SK-N-SH (cell line): Measurements from ENCODE around the gene ABLIM2. TPM values are rescaled to one million over a fixed set of nuclear protein-coding genes. Genes with fewer than 3 reads are reported as not detected.

Experiments used
- CTCF ChIA-PET: fragments of 300-600, 350-600 bp; formaldehyde crosslinking; extraction: SDS; loops from one replicate; lab custom pipeline; 2021; lab: Yijun Ruan, JAX
- POLR2A ChIA-PET: fragments of 350-600 bp; sonication (Branson Sonifier 250); formaldehyde crosslinking; extraction: SDS; loops from one replicate; lab custom pipeline; 2020; ENCODE audit warnings: antibody characterized with exemption, inconsistent platforms; lab: Yijun Ruan, JAX
- DNase-seq: peaks from one replicate; pipeline ENCODE4 v3.0.0; 2012
- H2AFZ ChIP-seq: fragments of 200-600 bp; sonication (generic); 2 replicates; pipeline ENCODE4 v1.8.1; 2016; ENCODE audit warnings: antibody characterized with exemption, mild to moderate bottlenecking, low read depth
- H3F3A ChIP-seq: fragments of 200-600 bp; sonication (generic); replicated peaks from 2 replicates; pipeline ENCODE3; 2016; ENCODE audit warnings: antibody characterized with exemption, mild to moderate bottlenecking; ENCODE audit not compliant: insufficient read depth
- H3K27ac ChIP-seq, 2 experiments: fragments of 200-500 bp in 1 of 2; fragments of 200-600 bp in 1 of 2; sonication (Bioruptor generic) in 1 of 2; sonication (generic), shearing (Covaris generic) in 1 of 2; 2 replicates each; pipeline versions ENCODE4 v1.5.1 to v1.6.1; 2014 to 2016; ENCODE audit warnings: low read depth in 2 of 2, inconsistent platforms in 1 of 2, low read length in 1 of 2, mild to moderate bottlenecking in 1 of 2, mixed read lengths in 1 of 2
- H3K27me3 ChIP-seq: fragments of 200-600 bp; sonication (generic), shearing (Covaris generic); 2 replicates; pipeline ENCODE4 v1.6.1; 2016; ENCODE audit warnings: mixed run types; ENCODE audit not compliant: insufficient read depth
- H3K36me3 ChIP-seq, 2 experiments: fragments of 200-500 bp in 1 of 2; fragments of 200-600 bp in 1 of 2; sonication (Bioruptor generic) in 1 of 2; sonication (generic) in 1 of 2; replicated peaks in 1 of 2; 2 replicates each; pipeline versions ENCODE3 to v1.5.1; 2014 to 2016; ENCODE audit warnings: low read length in 1 of 2, mild to moderate bottlenecking in 1 of 2; ENCODE audit not compliant: insufficient read depth in 2 of 2, control insufficient read depth in 1 of 2
- H3K4me1 ChIP-seq, 2 experiments: fragments of 200-500 bp in 1 of 2; fragments of 200-600 bp in 1 of 2; sonication (Bioruptor generic) in 1 of 2; sonication (generic), shearing (Covaris generic) in 1 of 2; 2 replicates each; pipeline versions ENCODE4 v1.5.1 to v1.6.1; 2014 to 2016; ENCODE audit warnings: low read depth in 1 of 2, low read length in 1 of 2, mixed run types in 1 of 2; ENCODE audit not compliant: insufficient read depth in 2 of 2, control insufficient read depth in 1 of 2
- H3K4me2 ChIP-seq: fragments of 200-600 bp; sonication (generic), shearing (Covaris generic); 2 replicates; pipeline ENCODE4 v1.6.1; 2017; ENCODE audit warnings: mixed run types
- H3K4me3 ChIP-seq, 2 experiments: fragments of 200-500 bp in 1 of 2; fragments of 200-600 bp in 1 of 2; sonication (Bioruptor generic) in 1 of 2; sonication (generic), shearing (Covaris generic) in 1 of 2; 2 replicates each; pipeline versions ENCODE4 v1.5.1 to v1.8.1; 2014 to 2016; ENCODE audit warnings: low read depth in 2 of 2, inconsistent platforms in 1 of 2, low read length in 1 of 2, mild to moderate bottlenecking in 1 of 2, mixed read lengths in 1 of 2, moderate library complexity in 1 of 2
- H3K79me2 ChIP-seq: fragments of 200-600 bp; sonication (generic); 2 replicates; pipeline ENCODE4 v1.8.1; 2017; ENCODE audit warnings: mild to moderate bottlenecking; ENCODE audit not compliant: insufficient read depth
- H3K9ac ChIP-seq: fragments of 200-600 bp; sonication (generic); 2 replicates; pipeline ENCODE4 v1.6.1; 2017; ENCODE audit warnings: mixed run types
- H3K9me2 ChIP-seq: fragments of 200-600 bp; sonication (generic); 2 replicates; pipeline ENCODE4 v1.6.1; 2017; ENCODE audit warnings: mixed run types
- H3K9me3 ChIP-seq: fragments of 200-600 bp; sonication (generic); 2 replicates; pipeline ENCODE4 v1.6.1; 2017; ENCODE audit warnings: mixed run types, mild to moderate bottlenecking, moderate library complexity
- H4K20me1 ChIP-seq: fragments of 200-600 bp; sonication (generic); 2 replicates; pipeline ENCODE4 v1.6.1; 2017; ENCODE audit warnings: mild to moderate bottlenecking, mixed run types; ENCODE audit not compliant: insufficient read depth
- CHD2 ChIP-seq: fragments of 150-350 bp; IDR thresholded peaks from 2 replicates; pipeline ENCODE4 v1.6.1; 2018; ENCODE audit warnings: low read length; ENCODE audit not compliant: partially characterized antibody
- ELF1 ChIP-seq: IDR thresholded peaks from 2 replicates; pipeline ENCODE4 v1.4.0; 2012
- FOSL2 ChIP-seq: IDR thresholded peaks from 2 replicates; pipeline ENCODE4 v1.4.0; 2012; ENCODE audit warnings: low read depth, mild to moderate bottlenecking, moderate library complexity, borderline replicate concordance
- FOXJ3 ChIP-seq: sonication (generic); formaldehyde crosslinking; IDR thresholded peaks from 2 replicates; pipeline ENCODE4 v1.5.1; 2020; ENCODE audit warnings: mild to moderate bottlenecking, missing genetic modification reagents
- GABPA ChIP-seq: IDR thresholded peaks from 2 replicates; pipeline ENCODE4 v1.4.0; 2012; ENCODE audit warnings: low read depth, mild to moderate bottlenecking
- MXI1 ChIP-seq: IDR thresholded peaks from 2 replicates; pipeline ENCODE4 v1.6.1; 2012; ENCODE audit warnings: mild to moderate bottlenecking, low read depth, low read length, improper control_type of control experiment
- NRF1 ChIP-seq: IDR thresholded peaks from 2 replicates; pipeline ENCODE4 v1.6.1; 2012; ENCODE audit warnings: low read depth, mild to moderate bottlenecking, low read length
- RXRA ChIP-seq: IDR thresholded peaks from 2 replicates; pipeline ENCODE4 v1.4.0; 2012; ENCODE audit warnings: low read depth, mild to moderate bottlenecking, borderline replicate concordance
- SIN3A ChIP-seq: IDR thresholded peaks from 2 replicates; pipeline ENCODE4 v1.6.1; 2012; ENCODE audit warnings: low read depth, mild to moderate bottlenecking, low read length, moderate library complexity, borderline replicate concordance
- TCF12 ChIP-seq: IDR thresholded peaks from 2 replicates; pipeline ENCODE4 v1.4.0; 2012
- YY1 ChIP-seq: IDR thresholded peaks from 2 replicates; pipeline ENCODE4 v1.4.0; 2012; ENCODE audit warnings: low read depth, mild to moderate bottlenecking
- WGBS: methylation state at CpG from one replicate; pipeline ENCODE4 v1.1.6; 2017; ENCODE audit warnings: low lambda C conversion rate; 5-methylcytosine and 5-hydroxymethylcytosine counted together
- polyA plus RNA-seq, 3 experiments: library from polyadenylated mRNA; depleted of rRNA; stranded (reverse); fragments of >200 nt; gene quantifications; 2 replicates each; pipeline ENCODE4 v1.2.3, GENCODE V29; 2012
- TF ChIP-seq, protein P1 (sequence below): IDR thresholded peaks from 2 replicates; pipeline ENCODE4; 2012
- TF ChIP-seq, protein P2 (sequence below): IDR thresholded peaks from 2 replicates; pipeline ENCODE4 v1.4.0; 2012; ENCODE audit warnings: low read depth, borderline replicate concordance
- TF ChIP-seq, protein P3 (sequence below): IDR thresholded peaks from 2 replicates; pipeline ENCODE4 v1.4.0; 2012; ENCODE audit warnings: low read depth, borderline replicate concordance
- TF ChIP-seq, protein P4 (sequence below): fragments of 200-600 bp; sonication (generic); IDR thresholded peaks from 2 replicates; pipeline ENCODE4 v1.6.1; 2017; ENCODE audit warnings: antibody characterized with exemption, mild to moderate bottlenecking, moderate library complexity
- TF ChIP-seq, protein P5 (sequence below): fragments of 150-350 bp; IDR thresholded peaks from 2 replicates; pipeline ENCODE4 v1.6.1; 2017; ENCODE audit warnings: antibody characterized with exemption, low read length, low read depth, borderline replicate concordance

Gene ABLIM2
- polyA plus RNA-seq, 1 of the 3 experiments (the other 2 are of a cell fraction): 0.53 TPM

DNA sequence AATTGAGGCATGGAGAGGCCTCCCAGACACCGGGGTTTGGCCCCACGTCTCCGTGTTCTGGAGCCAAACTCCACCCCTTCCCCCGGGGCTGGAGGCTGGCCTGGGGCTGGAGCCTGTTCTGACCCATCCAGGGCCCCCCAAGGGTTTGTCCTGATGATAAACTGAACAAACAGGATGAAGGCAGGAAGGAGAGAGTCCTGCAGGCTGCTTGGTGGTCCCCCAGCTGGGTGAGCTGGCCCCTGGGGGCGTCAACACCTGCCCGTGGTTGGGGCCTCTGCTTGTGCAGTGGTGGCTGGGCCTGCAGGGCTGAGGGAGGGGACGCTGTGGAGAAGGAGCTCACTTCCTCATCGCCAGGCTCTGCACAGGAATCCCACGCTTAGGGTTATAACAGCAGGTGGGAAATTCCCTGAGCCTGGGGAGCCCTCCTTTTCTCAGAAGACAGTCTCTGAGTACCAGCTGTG lies 42.7 kb upstream of the ABLIM2 start:
- ChIA-PET POLR2A (no interaction called here), CTCF (interaction anchor here (1.2 to 1.8 kb wide), 6 partner anchors 12 to 42 kb away, joined by 3 to 8 read pairs (median 4); no protein-coding TSS in a partner anchor)
- H2AFZ ChIP-seq: no peak overlapping the region
- no peaks in the 10 kb centered on the region for H3K9me2 ChIP-seq
- H3K4me2 ChIP-seq: no peak overlapping the region
- peaks cover 13 to 74% of the 10 kb centered on the region in 2 experiments; a peak in 2 of 4 replicates for H3K4me1 ChIP-seq
- H3K27ac ChIP-seq: no peak overlapping the region; a peak in 1 of 4 replicates
- H3F3A ChIP-seq: no peaks in the 10 kb centered on the region
- H3K36me3 ChIP-seq: no peaks in the 10 kb centered on the region
- no peaks in the 10 kb centered on the region for H3K27me3 ChIP-seq
- no peak for TF ChIP-seq GABPA
- TF ChIP-seq RXRA: no peak
- TF ChIP-seq SIN3A: no peak
- TF ChIP-seq, protein P1, sequence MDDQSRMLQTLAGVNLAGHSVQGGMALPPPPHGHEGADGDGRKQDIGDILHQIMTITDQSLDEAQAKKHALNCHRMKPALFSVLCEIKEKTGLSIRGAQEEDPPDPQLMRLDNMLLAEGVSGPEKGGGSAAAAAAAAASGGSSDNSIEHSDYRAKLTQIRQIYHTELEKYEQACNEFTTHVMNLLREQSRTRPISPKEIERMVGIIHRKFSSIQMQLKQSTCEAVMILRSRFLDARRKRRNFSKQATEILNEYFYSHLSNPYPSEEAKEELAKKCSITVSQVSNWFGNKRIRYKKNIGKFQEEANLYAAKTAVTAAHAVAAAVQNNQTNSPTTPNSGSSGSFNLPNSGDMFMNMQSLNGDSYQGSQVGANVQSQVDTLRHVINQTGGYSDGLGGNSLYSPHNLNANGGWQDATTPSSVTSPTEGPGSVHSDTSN: no peak
- TF ChIP-seq NRF1: no peak
- TF ChIP-seq, protein P2, sequence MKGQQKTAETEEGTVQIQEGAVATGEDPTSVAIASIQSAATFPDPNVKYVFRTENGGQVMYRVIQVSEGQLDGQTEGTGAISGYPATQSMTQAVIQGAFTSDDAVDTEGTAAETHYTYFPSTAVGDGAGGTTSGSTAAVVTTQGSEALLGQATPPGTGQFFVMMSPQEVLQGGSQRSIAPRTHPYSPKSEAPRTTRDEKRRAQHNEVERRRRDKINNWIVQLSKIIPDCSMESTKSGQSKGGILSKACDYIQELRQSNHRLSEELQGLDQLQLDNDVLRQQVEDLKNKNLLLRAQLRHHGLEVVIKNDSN: no peak
- no peak for TF ChIP-seq TCF12
- TF ChIP-seq FOXJ3 (CRISPR knock-in tag): no peak
- TF ChIP-seq, protein P3, sequence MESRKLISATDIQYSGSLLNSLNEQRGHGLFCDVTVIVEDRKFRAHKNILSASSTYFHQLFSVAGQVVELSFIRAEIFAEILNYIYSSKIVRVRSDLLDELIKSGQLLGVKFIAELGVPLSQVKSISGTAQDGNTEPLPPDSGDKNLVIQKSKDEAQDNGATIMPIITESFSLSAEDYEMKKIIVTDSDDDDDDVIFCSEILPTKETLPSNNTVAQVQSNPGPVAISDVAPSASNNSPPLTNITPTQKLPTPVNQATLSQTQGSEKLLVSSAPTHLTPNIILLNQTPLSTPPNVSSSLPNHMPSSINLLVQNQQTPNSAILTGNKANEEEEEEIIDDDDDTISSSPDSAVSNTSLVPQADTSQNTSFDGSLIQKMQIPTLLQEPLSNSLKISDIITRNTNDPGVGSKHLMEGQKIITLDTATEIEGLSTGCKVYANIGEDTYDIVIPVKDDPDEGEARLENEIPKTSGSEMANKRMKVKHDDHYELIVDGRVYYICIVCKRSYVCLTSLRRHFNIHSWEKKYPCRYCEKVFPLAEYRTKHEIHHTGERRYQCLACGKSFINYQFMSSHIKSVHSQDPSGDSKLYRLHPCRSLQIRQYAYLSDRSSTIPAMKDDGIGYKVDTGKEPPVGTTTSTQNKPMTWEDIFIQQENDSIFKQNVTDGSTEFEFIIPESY: no peak
- TF ChIP-seq CHD2: no peak
- TF ChIP-seq FOSL2: no peak
- TF ChIP-seq YY1: no peak
- TF ChIP-seq, protein P4, sequence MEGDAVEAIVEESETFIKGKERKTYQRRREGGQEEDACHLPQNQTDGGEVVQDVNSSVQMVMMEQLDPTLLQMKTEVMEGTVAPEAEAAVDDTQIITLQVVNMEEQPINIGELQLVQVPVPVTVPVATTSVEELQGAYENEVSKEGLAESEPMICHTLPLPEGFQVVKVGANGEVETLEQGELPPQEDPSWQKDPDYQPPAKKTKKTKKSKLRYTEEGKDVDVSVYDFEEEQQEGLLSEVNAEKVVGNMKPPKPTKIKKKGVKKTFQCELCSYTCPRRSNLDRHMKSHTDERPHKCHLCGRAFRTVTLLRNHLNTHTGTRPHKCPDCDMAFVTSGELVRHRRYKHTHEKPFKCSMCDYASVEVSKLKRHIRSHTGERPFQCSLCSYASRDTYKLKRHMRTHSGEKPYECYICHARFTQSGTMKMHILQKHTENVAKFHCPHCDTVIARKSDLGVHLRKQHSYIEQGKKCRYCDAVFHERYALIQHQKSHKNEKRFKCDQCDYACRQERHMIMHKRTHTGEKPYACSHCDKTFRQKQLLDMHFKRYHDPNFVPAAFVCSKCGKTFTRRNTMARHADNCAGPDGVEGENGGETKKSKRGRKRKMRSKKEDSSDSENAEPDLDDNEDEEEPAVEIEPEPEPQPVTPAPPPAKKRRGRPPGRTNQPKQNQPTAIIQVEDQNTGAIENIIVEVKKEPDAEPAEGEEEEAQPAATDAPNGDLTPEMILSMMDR: no peak
- no peak for TF ChIP-seq ELF1
- TF ChIP-seq MXI1: no peak
- TF ChIP-seq, protein P5, sequence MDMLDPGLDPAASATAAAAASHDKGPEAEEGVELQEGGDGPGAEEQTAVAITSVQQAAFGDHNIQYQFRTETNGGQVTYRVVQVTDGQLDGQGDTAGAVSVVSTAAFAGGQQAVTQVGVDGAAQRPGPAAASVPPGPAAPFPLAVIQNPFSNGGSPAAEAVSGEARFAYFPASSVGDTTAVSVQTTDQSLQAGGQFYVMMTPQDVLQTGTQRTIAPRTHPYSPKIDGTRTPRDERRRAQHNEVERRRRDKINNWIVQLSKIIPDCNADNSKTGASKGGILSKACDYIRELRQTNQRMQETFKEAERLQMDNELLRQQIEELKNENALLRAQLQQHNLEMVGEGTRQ: no peak
- H3K9ac ChIP-seq: no peak overlapping the region
- no peaks in the 10 kb centered on the region for H3K79me2 ChIP-seq
- no peak overlapping the region for H3K4me3 ChIP-seq
- H3K9me3 ChIP-seq: no peaks in the 10 kb centered on the region
- no peak for DNase-seq
- WGBS: 69% methylated on average over 5 of the region's 9 CpGs
- H4K20me1 ChIP-seq: no peaks in the 10 kb centered on the region
